Stimulated activated CD8-positive, alpha-beta memory T cell treated with anti-CD3 and anti-CD28 coated beads, Interleukin-7, amount 100 ng/mL, for 1 hour (primary cell): ENCODE measurements around the gene CD53.
"Not testable (repeated sequence)": the region's sequence is repeated elsewhere in the genome, so short reads cannot be mapped to it uniquely, and the experiment has no call there.

Source experiments
- DNase-seq, 2 donors: peaks; one replicate each; pipeline ENCODE4 v3.0.0-alpha.2; 2020; ENCODE audit warnings: low read depth in 2 of 2

Gene CD53

GRCh38 chr1:110872745-110873720 lies at the start of gene CD53:
Gene CD53 (plus strand): TSS chr1:110873148. CDS start chr1:110891409, 18,261 bp downstream.
- DNase-seq, result no peak

DNA sequence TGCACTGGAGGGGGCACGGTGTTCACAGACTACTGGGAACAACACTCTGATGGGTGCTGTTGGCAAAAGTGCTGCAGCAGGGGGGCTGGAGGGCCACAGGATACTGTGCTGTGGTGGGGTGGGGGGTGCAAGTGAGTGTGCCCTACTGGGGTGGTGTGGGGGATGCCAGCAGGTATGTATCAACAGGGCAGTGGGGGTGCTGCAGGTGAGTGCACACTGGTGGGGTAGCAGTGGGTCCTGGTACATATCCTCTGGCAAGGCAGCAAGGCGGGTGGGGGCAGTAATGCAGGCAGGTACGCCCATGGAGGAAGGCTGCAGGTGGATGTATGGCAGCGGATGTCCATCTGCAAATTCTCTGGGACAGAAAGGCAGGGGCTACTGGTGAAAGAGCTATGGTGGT lies 48.8 kb upstream of the CD53 start:
- DNase-seq, result no peak

DNA sequence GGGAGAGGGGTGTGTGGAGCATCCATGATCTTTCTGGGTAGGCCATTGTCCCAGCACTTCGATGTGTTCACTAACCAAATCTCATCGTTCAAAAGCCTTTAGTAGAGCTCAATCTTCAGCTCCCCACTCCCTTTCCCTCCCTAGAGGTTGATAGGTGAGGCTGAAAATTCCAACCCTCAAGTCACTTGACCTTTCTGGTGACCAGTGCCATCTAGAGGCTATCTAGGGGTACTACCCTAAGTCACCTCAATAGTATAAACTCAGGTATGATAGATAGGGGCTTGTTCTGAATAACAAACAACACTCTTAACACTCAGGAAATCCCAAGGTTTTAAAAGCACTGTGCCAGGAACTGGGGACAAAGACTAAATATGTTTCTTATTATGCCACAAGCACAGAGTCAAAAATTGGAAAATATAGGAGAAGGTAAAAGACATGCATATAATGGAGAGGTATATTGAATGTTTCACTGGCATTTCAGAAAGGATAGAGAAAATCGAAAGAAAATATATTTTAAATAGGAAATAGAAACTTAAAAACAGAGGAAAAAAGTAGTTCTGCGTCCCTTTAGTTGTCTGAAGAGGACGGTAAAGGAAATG lies 42.9 kb upstream of the CD53 start:
- DNase-seq, result no peak

DNA sequence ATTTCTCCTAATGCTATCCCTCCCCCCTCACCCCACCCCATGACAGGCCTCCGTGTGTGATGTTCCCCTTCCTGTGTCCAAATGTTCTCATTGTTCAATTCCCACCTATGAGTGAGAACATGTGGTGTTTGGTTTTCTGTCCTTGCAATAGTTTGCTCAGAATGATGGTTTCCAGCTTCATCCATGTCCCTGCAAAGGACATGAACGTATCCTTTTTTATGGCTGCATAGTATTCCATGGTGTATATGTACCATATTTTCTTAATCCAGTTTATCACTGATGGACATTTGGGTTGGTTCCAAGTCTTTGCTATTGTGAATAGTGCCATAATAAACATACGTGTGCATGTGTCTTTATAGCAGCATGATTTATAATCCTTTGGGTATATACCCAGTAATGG lies 39.2 kb upstream of the CD53 start:
- not testable (repeated sequence) for DNase-seq

- no peak for DNase-seq
These were observed 26.1 kb upstream of the CD53 start for GRCh38 chr1:110846861-110847260.

- DNase-seq, result no peak
These were observed 22.8 kb upstream of the CD53 start for GRCh38 chr1:110850145-110850544.

DNA sequence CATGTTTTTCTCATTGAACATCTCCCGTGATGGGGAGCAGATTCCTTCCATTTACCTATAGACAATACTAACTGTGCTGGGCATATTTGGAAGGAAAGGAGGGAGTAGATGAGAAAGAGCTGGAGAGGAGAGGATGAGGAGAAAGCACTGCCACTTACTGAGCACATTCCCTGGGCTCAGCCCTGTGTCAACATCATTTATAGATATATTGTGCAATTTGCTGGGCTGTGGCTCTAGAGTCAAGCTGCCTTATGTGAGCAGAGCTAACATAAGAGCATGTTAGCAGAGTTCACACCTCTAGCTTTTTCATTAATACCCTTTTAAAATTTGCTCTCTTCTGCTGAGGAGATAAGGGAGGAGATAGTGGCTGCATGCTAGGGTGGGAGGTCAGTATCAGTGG lies 22.3 kb upstream of the CD53 start:
- DNase-seq, result no peak

DNA sequence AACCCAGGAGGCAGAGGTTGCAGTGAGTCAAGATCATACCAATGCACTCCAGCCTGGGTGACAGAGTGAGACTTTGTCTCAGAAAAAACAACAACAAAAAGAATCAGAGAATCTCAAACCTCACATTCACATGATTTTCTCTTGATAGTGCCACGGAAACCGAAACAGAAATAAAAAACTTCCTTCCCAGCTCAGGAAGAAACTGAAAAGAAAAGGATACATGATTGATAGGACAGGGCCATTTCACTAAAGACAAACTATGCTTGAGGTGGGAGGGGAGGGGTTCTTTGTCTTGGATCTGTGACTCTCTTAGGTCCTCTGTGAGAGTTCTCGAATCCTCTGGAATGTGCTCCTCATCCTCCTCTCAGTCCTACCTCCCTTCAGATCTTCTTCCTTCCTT lies 19.8 kb upstream of the CD53 start:
- DNase-seq, result no peak

GRCh38 chr1:110856410-110856809 lies 16.5 kb upstream of the CD53 start:
- DNase-seq, result no peak

DNA sequence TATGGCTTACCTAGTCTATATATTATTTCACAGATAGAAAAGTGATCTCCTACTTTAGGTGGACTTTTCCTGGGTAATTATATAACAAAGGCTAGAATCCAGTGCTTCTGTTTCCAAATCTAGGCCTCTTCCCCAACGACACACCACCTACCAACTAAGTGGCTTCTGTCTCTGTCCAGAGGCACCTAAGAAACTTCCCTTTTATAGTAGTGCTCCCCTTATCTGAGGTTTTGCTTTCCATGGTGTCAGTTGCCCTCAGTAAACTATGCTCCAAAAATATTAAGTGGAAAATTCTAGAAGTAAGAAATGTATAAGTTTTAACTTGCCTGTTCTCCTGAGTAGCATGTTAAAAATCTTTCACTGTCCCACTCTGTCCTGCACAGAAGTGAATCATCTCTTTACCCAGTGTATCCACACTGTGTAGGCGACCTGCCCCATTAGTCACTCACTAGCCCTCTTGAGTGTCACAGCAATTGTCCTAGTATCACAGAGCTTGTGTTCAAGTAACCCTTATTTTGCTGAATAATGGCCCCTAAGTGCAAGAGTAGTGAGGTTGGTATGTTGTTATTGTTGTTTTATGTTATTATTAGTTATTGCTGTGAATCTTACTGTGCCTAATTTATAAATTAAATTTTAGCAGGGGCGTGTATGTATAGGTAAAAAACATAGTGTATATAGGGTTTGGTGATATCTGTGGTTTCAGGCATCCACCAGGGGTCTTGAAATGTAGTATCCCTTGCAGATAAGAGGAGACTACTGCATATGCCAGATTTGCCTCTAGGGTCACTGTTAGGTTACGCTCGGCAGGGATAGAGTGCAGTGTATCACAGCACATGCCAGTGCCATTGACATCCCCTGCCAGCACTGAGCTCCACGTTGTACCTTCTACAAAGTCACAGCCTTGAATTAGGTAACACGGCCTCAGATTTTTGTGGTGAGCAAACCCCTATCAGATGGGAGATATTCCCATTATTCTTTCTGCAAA lies 14.7 kb upstream of the CD53 start:
- DNase-seq, result no peak

- DNase-seq, result no peak
These were observed 13.9 kb upstream of the CD53 start for GRCh38 chr1:110859062-110859461.

DNA sequence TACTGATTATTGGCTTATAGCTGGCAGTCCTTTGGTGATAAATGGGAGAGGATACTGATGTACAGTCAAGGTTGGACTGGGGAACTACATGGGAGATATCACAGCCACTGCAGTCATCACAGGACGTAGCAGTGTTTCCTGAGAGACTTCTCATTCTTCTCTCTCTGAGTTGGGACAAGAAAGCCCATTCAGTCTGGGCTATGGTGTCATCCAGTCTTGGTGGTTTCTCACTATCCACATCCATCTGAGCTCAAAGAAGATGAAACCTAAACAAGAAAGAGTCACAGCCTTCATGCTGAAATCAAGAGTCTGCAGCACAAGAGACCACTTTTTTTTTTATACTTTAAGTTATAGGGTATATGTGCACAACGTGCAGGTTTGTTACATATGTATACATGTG lies 12.8 kb upstream of the CD53 start:
- no peak for DNase-seq

DNA sequence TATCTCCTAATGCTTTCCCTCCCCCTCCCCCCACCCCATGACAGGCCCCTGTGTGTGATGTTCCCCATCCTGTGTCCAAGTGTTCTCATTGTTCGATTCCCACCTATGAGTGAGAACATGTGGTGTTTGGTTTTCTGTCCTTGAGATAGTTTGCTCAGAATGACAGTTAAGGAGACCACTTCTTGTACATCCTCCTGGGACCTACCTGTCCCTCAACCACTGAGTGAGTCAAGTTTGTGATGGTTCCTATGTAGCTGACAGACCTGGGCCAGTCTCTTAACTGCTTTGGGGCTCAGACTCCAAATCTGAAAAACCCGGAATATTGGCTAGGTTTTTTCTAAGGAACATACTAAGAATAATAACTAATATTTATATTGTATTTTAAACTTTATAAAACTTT lies 12.3 kb upstream of the CD53 start:
- DNase-seq, result not testable (repeated sequence)

DNA sequence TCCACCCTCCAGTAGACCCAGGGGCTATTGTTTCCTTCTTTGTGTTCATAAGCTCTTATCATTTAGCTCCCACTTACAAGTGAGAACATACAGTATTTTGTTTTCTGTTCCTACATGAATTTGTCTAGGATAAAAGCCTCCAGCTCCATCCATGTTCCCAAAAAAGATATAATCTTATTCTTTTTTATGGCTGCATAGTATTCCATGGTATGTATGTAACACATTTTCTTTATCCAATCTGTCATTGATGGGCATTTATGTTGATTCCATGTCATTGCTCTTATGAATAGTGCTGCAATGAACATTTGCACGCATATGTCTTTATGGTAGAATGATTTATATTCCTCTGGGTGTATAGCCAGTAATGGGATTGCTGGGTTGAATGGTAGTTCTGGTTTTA lies 11.0 kb upstream of the CD53 start:
- DNase-seq, result not testable (repeated sequence)

DNA sequence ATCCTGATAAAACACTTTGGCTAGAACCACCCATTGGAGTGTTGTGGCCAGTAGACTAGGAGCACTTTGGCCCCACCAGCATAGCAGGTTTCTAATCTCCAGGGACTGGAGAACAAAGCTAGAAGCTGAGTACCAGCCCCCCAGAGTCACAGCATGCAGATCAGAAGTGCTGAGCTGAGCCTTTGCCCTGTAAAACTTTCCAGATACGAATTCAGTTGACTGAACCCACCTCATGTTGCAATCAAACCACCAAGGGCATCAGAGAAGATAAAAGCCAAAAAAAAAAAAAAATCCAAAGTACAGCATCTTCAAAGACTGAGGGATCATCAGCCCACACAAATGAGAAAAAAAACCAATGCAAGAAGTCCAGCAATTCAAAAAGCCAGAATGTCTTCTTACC lies 8.7 kb upstream of the CD53 start:
- DNase-seq, result no peak

DNA sequence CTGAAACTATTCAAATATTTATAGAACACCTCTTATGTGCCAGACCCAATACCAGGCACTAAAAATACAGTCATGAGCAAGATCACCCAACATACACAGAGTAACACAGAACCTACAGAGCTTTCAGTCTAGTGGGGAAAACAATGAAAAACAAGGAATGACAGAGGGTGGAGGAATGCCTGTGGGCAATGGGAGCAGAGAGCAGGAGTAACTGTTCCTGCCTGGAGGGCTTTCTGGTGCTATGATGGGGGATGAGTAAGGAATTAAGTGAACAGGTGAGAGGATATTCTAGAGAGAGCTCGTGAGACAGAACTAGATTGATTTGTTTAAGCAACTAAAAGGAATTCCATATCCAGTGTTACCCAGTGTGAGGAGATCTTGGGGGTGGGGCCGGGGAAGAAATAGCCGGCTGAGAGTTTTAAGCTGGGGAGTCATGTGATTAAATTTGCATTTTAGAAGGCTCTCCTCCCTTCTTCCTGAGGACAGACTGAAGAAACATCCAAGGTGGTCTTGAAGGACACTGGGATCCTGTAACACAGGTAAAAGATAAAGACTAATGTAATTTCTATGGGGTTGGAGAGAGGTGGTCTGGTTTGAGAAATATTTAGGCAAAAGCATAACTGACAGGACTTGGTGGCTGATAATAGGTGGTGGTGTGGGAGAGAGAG lies 2.1 kb upstream of the CD53 start:
- no peak for DNase-seq

- no peak for DNase-seq
These were observed 593 bp upstream of the CD53 start for GRCh38 chr1:110872366-110872744.

- DNase-seq, result no peak
These were observed 908 bp downstream of the CD53 start for GRCh38 chr1:110873856-110874255.

DNA sequence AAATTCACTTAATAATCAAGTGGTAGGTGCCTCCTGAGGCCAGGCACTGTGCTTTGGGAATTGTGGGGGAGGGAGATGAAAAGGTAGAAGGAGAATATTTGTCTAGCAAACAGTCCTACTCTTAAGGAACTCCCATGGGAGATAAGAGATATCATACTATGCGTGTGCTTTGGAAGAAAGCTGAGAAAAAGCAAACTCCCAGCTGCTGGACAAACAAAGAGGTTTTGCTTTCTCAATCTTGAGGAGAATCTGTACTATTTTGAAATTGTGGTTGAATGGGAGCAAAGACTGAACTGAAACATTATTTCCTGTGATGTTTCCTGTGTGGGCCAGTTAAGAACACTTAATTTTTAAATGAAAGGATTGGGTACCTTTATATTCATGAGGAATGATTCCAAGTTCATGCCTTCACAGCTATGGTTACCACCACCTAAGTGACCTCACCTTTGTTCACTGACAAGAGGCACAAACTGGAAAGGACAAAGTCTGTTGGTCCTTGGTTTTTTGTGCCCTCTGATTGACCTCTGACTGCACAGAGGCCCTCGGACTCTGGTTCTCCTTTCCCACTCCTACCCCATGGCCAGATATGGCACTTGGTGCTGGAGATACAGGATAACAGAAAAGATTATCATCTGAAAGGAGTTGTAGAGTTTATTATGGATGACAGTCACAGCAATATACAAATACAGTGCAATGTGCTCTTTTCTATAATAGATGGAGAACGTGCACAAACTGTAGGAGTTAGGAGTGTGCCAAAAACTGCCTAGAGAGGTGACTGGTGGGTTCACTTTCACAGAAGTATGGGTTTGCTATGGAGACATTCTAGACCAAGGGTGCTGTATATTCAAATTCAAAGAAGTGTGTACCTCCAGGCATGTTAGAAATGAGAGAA lies 1.6 kb downstream of the CD53 start:
- DNase-seq, result no peak

- peak in 1 of 2 donors; percentile 31 for DNase-seq
These were observed 2.3 kb downstream of the CD53 start for GRCh38 chr1:110875216-110875731.
